Activated T-cell treated with anti-CD3 and anti-CD28 coated beads for 24 hours (primary cell): Measurements from ENCODE around the gene ZNRF1.
A peak's percentile ranks its signal among the peaks of the same experiment; 100 is the strongest.

Experiments
- DNase-seq: peaks from one replicate; pipeline ENCODE4 v3.0.0-alpha.2; 2020; ENCODE audit warnings: low read depth

The ZNRF1 gene

DNA sequence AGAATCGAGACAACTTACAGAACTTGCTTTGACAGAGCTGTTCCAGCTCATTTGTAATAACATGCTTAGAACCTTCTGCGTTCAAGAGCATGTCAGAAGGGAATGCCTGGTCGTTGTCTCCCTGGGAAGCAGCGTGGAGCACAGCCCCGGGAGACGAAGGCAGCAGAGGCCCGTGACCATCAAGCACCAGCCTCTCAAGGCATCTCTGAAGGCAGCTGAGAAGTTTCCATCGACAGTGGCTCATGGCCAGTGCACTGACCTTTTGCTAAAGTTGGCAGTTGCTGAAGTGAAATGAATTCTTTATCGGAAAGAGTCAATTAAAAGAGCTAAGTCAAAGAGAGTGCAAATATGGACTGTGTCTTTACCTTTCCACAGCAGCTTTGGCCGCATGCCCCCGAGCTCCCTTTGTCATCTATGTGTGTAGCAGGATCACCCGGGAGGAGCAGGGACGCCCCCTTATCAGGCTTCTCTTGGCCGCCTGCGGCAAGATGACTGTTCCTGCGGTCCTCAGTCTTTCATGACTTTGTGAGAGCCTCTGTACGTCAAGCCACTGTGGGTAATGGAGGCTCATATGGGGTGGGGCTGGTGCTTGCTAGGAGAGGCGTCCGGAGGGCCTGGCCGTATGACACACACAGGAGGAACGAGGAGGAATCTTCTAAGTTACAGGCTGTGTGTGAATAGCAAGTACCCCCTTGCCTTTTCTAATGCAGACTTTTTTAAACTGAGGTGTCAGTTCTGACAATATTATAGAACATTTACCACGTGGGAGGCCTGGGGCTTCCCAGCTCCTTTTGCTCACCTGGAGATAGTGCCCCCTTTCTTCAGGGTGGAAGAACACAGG is 63.5 kb downstream of the ZNRF1 start:
- DNase-seq: no peak

DNA sequence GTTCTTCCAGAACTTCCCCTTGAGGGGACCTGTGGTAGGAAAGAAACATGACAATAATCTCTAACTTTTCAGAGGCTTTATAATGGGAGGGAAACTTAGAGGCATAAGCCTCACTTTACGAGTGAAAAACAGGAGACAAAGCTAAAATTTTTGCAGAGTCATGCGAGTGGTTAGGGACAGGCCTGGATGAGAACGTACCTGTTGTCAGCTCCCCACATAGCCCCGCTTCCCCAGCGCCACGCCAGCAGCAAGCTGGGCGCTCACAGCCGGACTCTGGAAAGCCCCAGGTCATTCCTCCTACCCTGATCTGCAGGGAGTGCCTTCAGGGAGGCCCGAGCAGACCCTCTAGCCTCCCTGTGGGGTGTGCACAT is 64.1 kb downstream of the ZNRF1 start:
- DNase-seq: no peak

DNA sequence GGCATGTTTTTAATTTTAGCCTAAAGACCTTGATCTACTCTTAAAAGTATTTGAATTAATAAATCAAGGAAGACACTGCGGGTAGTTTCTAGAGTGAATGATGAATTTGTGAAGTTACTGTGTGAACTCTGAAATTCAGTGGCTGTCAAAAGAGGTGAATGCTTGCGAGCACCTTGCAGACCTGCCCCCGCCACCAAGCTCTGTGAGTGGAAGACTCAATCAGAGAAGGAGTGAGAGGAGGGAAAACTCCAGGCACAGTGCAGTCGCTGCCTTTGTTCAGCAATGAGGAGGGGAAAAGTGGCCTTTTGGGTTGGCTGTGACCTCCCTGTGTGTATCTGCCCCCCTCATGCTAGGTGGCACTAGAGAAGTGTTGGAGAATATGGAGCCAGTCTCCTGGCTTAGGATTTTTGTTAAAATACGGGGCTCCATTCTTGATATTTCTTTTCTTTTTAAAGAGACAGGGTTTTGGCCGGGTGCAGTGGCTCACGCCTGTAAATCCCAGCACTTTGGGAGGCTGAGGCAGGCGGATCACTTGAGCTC is 64.8 kb downstream of the ZNRF1 start:
- DNase-seq: no peak

DNA sequence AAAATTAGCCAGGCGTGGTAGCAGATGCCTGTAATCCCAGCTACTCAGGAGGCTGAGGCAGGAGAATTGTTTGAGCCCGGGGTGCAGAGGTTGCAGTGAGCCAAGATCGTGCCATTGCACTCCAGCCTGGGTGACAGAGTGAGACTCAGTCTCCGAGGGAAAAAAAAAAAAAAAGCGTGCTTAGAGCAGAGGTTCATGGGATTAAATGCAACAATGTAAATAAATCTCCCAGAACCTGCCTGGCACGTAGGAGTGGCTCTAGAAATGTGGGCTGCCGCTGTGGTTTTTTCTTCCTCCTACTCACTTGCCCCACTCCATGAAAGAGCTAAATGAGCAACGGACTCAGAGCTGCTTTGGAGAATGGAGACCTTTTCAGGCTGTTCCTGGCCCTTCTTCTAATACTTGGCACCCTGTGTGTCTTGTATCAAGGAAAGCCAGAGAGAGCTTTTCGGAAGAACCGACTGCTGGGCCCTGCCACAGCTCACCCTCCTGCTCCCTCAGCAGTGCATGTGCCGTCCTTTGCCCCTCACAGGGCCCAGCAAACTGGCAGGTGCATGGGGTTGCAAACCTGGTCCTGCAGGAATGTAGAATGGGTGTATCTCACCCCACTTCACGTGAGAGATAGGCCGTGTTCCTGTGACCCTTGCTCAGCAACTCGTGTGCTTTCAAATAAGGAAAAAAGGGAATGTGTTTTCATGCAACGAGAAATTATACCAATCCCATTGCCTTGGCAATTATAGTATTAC is 65.8 kb downstream of the ZNRF1 start:
- DNase-seq: peak; percentile 11

DNA sequence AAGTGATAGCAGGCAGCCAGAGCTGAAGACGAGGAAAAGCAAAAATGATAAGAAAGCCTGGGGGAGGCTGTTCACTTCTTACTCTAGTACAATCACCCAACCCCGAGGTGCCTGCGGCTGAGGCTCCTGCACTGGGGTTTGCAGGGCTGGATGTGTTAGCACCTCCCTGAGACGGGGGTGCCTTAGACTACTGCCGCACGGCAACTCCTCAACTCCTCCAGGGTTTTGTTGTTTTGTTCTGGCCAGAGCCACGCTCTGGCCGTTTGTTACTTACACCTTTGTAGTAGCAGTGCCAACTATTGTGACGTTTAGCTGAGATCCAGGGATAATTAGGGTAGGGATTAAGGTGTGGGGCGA is 66.3 kb downstream of the ZNRF1 start:
- DNase-seq: no peak

DNA sequence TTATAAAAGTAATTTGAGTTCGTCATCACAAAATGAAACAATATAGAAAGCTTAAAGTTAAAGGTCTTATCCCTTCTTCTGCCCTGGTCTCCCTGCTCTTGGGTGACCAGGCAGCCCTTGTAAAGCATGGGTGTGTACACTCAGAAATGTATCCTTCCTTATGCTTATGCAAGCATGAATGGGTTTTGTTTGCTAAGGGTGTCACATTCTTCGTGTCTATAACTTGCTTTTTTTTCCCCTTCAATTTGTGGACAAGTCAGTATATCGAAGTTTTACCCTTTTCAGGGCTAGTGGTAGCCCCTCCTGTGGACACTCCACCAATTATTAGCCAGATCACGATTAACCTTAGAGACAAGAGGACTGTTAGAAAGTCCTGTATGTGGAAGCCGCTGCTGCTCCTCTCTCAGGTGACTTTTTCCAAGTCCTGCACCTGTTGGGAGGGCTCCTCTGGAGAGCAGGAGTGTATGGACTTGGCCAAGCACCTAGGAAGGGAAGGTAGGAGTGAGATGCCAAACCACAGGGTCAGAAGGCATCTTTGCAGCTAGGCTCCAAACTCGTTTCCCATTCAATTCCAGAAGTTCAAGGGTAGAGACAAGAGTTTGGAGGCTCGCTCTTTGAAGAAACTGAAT is 66.8 kb downstream of the ZNRF1 start:
- DNase-seq: no peak

DNA sequence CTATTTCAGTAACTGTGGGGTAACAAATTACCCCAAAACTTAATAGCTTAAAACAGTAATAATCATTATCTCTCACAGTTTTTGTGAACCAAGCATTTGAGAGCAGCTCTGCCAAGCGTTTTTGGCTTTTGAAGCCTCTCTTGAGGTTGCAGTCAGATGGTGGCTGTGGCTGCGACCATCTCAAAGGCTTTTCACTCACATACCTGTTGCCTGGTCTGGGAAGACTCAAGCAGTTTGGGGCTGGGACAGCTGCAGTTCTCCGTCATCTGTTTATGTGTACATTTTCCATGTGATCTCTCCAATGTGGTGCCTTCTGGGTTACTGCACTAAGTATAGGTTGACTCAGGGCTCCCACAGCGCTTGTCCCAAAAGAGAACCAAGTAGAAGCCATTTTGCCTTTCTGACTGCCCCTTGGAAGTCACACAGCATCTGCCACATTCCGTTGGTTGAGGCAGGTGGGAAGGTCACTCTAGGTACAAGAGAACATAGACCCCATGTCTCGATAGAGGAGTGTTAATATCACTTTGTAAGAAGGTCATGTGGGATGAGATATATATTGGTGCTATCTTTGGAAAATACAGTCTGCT is 68.1 kb downstream of the ZNRF1 start:
- DNase-seq: no peak

DNA sequence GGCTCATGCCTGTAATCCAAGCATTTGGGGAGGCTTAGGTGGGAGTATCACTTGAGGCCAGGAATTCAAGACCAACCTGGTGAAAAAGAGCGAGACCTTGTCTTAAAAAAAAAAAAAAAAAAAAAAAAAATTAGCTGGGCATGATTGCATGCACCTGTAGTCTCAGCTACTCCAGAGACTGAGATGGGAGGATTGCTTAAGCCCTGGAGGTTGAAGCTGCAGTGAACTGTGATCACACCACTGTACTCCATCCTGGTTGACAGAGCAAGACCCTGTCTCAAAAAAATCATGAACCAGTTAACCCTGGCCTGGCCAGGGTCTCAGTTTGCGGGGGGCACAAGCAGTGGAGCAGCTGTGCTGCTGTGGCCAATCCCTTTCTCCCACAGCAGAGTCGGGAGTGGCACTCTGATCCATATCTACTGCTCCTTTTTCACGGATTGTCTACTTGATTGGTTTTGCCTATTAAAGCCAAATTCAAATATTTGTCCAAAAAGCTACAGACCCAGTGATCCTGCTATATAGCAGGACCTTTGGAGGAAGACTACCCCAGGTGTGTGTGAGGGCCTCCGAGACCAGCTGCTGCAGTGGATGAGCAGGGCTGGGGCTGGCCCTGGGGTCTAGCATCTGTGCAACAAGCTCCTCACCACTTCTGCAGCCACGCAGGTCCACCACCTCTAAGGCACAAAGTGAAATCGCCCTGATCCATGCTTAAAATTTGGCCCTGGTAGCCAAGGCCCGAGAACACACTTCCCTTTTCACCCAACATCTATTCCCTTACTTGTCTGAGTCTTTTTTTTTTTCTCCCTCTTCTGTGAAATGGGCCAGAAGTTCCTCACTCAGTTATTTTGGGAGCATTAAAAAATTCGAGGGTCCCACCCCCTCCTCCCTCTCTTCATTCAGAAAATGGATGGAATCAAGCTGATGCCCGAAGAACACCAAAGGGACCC is 69.5 kb downstream of the ZNRF1 start:
- no peak for DNase-seq

DNA sequence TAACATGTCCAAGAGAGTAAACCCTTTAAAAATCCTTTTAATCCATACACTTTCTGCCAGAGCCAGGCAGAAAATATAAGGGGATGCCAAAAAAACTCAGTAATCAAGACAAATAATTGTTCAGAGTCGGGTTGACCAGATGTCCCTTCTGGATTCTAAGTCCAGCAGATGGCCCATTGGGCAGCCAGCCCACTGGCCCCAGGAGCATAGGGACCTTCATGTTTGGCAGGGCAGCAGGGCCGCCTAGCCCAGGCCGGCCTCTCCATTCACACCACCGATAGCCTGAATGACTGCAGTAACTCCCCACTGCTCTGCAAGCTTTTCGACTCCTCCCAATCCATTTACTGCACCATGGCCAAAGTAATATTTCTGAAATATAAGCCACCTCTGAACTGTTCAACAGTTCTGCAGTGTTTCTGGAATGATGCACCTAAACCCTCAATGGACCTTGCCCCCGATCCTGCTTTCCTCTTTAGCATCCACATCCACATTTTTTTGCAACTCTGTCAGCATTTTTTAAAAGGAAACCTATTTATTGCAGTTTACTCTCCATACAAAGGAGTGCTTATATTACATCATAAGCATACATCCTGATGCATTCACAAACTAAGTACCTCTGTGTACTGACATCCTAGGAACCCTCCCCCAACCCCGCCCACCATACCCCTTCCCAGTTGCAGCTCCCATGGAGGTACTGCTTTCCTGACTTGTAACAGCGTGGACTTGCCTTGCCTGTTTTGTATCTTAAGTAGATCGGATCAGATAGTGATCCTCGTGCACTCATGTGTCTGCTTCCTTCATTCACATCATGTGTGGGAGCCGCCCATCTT is 71.4 kb downstream of the ZNRF1 start:
- DNase-seq: no peak

DNA sequence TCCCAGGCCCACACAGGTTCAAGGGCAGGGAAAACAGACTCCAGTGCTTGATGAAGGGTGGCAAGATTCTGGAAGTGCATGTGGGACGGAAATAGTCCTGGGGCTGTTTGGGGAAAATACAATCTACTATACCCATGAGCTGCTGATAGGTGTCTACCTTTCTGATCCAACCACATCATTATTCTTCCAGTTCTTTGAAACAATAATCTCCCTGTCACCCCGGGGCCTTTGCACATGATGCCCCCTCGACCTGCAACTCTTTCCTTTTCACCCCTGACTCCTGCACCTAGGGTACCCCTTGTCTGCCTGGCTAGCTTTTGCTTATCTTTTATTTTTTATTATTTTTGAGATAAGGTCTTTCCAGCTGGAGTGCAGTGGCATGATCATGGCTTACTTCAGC is 72.8 kb downstream of the ZNRF1 start:
- DNase-seq: no peak

DNA sequence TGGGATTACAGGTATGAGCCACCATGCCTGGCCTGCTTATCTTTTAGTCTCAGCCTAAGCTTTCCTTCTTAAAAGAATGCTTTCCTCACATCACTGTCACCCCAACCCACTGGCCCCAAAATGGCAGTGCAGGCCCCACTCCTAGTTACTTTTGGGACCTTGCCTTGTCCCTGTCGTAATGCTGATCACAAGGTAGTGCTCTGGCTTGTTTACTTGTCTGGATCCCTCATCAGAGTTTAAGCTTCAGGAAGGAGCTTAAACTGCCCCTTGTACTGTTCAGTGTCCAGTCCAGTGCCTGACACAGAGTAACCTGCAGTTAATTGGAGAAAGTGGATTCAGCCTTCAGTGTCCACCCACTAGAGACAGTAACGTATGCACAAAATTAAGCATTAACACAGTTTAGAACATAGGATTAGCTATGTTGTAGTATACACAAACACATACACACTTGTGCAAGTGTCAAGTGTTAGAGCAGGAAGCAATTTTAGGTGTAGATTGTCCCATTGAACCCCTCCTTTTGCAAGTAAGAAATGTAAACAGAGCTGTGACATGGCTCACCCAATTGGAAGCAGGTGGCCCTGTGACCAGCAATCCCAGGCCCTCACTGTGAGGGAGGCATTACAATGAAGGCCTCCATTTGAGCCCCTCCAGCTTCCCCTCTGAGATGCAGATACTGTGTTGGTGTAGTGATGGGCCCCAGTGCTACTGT is 73.6 kb downstream of the ZNRF1 start:
- DNase-seq: no peak

DNA sequence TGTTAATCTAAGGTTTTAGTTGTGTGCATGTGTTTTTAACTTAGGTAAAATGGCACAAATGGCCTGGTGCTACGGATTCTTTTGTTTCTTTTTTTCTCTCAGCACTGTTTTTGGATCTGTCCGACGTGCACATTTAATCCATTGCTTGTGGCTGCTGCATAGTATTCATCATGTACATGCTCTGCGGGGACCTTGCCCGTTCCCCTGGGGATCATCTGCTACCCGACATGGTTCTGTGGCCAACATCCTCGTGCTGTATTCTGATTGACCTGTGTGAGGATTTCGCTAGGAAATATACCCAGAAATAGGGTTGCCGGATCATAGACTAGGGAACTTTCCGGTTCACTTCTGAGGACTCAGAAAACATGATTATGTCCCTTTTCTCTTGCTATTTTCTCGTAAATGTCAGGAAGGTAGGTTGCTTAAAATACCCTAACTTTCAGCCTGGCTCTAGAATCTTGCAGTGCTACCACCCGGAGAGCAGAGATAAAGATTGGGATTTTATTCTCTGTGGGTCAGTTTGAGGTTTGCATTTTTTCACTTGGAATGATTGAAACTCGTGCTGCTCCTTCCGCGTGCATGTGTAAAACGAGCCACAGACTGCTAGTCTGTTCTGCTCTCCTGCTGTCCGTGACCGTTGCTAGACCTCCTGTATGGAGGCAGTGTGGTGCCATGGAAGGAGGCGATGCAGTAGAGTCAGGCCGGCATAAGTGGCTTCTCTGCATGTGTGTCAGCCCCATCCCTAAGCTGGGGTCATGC is 74.9 kb downstream of the ZNRF1 start:
- DNase-seq: no peak

DNA sequence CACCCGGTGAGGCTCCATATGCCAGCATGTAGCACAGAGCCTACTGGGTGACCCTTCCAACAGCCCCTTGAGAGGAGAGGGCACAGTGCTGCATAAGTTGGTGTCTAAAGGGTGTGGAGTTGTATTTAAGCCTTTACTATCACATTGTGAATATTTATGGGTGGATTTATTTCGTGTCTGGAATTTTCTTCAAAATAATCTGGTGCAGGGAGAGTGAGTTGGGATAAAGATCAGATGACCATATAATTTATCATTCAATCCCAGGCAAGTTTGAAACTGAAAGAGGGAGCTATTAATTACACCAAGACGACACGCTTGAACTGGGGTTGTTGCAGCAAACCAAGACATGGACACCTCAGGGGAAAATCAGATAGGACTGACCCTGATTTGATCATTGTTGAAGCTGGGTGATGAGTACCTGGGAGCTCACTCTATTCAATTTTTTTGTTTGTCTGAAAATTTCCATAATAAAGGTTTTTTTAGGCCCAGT is 75.5 kb downstream of the ZNRF1 start:
- no peak for DNase-seq

DNA sequence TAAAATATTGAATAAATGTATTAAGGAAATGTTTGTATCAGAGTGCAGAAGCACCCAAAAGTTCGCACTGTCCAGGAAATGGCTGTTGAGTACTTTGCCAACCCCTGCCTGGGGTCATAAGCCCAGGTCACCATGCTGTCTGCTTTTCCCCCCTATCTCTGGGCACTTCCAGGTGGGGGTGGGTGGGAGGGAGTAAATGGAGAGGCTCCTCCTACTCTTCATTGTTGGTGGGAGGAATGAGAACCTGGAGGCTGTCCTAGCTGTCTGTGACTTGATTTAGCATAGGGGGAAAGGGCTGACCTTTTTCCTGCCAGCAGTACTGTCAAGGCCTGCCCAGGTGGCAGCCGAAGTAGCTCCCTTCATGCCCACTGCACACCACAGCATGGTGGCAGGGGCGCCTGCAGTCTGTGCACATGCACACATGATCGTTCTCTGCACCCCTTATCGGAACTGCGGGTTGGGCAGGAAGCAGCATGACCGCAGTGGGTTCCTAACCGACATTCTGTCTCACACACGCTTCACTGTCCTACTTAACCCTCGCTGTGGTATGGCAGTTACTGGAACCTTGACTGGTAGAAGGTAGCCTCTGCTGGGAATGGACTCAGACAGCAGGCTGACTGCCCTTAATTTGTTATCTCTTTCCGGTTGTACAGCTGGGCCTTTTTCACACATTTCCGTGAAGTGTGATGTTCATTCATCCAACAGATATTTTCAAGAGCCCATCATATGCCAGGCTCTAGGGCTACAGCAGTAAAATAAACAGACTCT is 76.3 kb downstream of the ZNRF1 start:
- DNase-seq: peak; percentile 61

DNA sequence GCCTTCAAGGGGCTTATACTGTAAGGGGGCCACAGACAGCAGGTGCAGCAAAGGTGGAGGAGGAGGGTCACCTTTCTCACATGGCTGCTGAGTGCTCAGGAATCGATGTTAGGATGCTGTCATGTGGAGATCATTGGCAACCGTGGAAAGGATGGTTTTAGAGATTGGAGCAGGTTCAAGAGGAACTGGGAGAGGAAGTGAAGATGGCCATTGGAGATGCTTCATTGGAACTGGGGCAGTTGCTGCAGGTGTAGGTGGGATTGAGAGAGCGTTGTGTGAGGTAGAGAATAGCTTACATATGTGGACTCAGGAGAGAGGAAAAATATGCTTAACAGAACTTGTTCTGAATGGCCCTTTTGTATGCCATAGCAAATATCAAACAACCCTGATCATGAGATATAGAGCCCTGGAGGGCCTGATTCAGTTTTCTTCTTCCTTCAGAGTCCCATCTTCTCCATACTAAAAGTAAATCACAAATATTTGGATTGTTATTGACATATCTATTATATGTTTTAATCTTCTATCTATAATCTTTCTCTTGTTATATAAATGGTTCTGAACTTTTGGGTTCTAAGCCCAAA is 77.0 kb downstream of the ZNRF1 start:
- no peak for DNase-seq

DNA sequence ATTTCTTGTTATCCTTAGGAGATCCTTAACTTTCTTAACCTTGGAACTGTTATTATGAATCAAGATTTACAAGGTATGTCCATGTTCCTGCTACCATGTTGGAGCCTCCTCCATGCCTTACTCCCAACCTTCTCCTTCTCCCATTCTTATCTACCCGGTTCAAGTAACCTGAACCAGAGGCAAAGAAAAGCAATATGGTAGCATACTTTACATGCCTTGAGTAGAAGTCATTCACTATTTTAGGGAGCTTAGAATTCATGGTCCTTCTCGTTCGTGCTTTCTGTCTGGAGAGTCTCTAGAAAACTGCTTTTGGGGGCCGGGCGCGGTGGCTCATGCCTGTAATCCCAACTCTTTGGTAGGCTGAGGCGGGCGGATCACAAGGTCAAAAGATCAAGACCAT is 80.1 kb downstream of the ZNRF1 start:
- DNase-seq: no peak

DNA sequence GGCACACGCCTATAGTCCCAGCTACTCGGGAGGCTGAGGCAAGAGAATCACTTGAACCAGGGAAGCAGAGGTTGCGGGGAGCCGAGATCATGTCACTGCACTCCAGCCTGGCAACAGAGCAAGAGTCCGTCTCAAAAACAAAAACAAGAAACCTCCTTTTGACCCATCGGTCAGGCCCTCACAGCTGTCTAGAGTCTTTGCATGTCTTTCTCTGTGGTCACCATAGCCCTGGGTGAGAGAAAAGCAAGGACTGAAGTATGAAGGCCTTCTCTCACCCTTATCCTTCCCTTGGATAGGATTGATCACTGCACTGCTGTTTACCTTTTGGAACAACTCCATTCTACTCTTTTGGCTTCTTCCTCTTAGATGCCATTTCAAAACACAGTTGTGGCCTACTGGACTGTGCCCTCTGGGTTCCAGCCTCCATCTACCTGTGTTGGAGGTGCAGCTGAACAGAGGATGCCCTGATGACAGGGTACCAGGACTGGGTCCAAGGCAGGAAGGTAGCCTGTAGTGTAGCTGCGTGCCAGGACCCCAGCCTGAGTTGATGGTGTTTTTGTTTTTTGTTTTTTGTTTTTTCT is 80.6 kb downstream of the ZNRF1 start:
- DNase-seq: no peak
